ENCODE measurements around the gene SLC25A27.

DNA sequence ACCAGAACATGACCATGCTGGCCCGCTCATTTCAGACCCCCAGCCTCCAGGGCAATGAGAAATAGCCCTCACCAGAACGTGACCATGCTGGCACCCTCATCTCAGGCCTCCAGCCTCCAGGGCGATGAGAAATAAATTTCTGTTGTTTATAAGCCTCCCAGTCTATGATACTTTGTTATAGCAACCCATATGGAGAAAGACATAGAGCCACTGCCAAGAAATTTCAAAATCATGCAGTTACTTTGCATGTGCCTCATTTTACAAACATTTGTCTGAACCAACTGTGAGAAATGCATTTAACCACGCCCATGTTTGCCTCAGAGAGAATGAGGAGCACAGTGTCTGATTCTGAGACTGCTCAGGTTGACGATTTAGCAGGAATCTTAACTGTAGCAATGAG lies 15.6 kb upstream of the SLC25A27 start:
- TF ChIP-seq, protein P1, sequence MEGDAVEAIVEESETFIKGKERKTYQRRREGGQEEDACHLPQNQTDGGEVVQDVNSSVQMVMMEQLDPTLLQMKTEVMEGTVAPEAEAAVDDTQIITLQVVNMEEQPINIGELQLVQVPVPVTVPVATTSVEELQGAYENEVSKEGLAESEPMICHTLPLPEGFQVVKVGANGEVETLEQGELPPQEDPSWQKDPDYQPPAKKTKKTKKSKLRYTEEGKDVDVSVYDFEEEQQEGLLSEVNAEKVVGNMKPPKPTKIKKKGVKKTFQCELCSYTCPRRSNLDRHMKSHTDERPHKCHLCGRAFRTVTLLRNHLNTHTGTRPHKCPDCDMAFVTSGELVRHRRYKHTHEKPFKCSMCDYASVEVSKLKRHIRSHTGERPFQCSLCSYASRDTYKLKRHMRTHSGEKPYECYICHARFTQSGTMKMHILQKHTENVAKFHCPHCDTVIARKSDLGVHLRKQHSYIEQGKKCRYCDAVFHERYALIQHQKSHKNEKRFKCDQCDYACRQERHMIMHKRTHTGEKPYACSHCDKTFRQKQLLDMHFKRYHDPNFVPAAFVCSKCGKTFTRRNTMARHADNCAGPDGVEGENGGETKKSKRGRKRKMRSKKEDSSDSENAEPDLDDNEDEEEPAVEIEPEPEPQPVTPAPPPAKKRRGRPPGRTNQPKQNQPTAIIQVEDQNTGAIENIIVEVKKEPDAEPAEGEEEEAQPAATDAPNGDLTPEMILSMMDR (conservative IDR thresholded peaks at IDR 0.05; ENCODE audit: low read length), result no peak
- TF ChIP-seq EZH2phosphoT487 (IDR thresholded peaks at IDR 0.05; ENCODE audit: borderline replicate concordance, low read depth, low read length), result no peak

Data from OCI-LY7 (cell line).